Neutrophil (primary cell): ENCODE results near the gene TAOK3.
A peak's percentile ranks its signal among the peaks of the same experiment; 100 is the strongest.

ENCODE experiments used
- H3K27ac ChIP-seq: fragments of 200-600 bp; sonication (generic); 2 replicates; pipeline ENCODE4 v1.5.1; 2016; ENCODE audit warnings: mild to moderate bottlenecking, moderate library complexity
- H3K27me3 ChIP-seq: fragments of 200-600 bp; sonication (generic); 2 replicates; pipeline ENCODE4 v1.6.0; 2016; ENCODE audit warnings: mild to moderate bottlenecking
- H3K36me3 ChIP-seq: fragments of 200-600 bp; sonication (generic); 2 replicates; pipeline ENCODE4 v1.5.1; 2017
- H3K4me1 ChIP-seq, 2 experiments: fragments of 200-600 bp in 1 of 2; sonication (generic) in 1 of 2; 1 replicate in 1 of 2; 2 replicates in 1 of 2; pipeline versions ENCODE4 v1.5.1 to v1.6.1; 2013 to 2016; ENCODE audit warnings: low read depth in 1 of 2, low read length in 1 of 2, mild to moderate bottlenecking in 1 of 2, moderate library complexity in 1 of 2; ENCODE audit not compliant: control insufficient read depth in 1 of 2, insufficient read depth in 1 of 2
- H3K4me3 ChIP-seq, 2 experiments: fragments of 200-600 bp in 1 of 2; sonication (generic) in 1 of 2; 1 replicate in 1 of 2; 2 replicates in 1 of 2; pipeline ENCODE4 v1.5.1; 2013 to 2016; ENCODE audit warnings: low read depth in 1 of 2, low read length in 1 of 2, mild to moderate bottlenecking in 1 of 2, moderate library complexity in 1 of 2
- H3K9me3 ChIP-seq: fragments of 200-600 bp; sonication (generic); 2 replicates; pipeline ENCODE4 v1.5.1; 2016
- TF ChIP-seq, protein P1 (sequence below): fragments of 200-600 bp; sonication (generic); IDR thresholded peaks from 2 replicates; pipeline ENCODE4 v1.5.1; 2016; ENCODE audit warnings: antibody characterized with exemption

Gene TAOK3

DNA sequence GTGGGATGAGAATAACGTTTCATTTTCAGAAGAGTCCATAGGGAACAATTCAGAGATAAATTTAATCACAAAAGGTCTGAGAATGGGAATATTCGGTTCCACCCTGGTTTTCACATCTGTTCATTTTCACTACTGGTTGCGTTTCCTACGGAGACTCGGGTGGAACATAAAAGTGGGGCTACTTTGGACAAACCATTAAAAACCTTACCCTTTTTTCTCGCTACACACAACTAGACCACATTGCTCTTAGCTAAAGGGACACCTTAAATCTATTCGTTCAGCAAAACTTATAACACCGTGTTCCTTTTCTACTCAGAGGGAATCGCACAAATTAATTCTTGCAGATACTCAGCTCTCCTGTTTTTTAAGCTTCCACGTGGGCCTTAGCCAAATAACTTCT is 2.6 kb upstream of the TAOK3 start:
- H3K36me3 ChIP-seq = peaks cover 13% of the 10 kb centered on the region
- TF ChIP-seq, protein P1, sequence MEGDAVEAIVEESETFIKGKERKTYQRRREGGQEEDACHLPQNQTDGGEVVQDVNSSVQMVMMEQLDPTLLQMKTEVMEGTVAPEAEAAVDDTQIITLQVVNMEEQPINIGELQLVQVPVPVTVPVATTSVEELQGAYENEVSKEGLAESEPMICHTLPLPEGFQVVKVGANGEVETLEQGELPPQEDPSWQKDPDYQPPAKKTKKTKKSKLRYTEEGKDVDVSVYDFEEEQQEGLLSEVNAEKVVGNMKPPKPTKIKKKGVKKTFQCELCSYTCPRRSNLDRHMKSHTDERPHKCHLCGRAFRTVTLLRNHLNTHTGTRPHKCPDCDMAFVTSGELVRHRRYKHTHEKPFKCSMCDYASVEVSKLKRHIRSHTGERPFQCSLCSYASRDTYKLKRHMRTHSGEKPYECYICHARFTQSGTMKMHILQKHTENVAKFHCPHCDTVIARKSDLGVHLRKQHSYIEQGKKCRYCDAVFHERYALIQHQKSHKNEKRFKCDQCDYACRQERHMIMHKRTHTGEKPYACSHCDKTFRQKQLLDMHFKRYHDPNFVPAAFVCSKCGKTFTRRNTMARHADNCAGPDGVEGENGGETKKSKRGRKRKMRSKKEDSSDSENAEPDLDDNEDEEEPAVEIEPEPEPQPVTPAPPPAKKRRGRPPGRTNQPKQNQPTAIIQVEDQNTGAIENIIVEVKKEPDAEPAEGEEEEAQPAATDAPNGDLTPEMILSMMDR = no peak
- H3K9me3 ChIP-seq = no peaks in the 10 kb centered on the region
- no peaks in the 10 kb centered on the region for H3K27me3 ChIP-seq
- peaks cover 44% of the 10 kb centered on the region in 2 experiments for H3K4me1 ChIP-seq
- H3K27ac ChIP-seq = peak overlapping the region; percentile 90
- H3K4me3 ChIP-seq = no peak overlapping the region

DNA sequence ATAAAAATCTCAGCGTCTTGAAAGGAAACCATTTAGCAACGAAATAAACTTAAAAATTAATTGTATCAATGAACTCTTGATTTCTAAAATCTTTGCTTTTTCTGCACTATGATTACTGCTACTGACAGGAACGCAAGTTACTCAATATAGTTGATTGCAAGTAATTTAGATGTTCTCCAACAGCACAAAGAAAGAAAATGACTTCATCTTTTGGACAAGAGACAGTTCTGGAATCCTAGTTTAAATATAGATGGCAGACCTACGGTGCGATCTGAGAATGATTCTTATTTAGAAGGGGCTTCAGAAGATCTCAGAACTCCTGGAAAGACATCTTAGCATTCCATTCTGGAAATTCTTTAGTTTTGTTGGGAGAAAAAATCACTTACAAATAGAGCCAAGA is 2.2 kb upstream of the TAOK3 start:
- H3K27ac ChIP-seq = no peak overlapping the region
- no peaks in the 10 kb centered on the region for H3K27me3 ChIP-seq
- no peaks in the 10 kb centered on the region for H3K9me3 ChIP-seq
- TF ChIP-seq, protein P1 = no peak
- H3K4me3 ChIP-seq = no peak overlapping the region
- peaks cover 48% of the 10 kb centered on the region in 2 experiments for H3K4me1 ChIP-seq
- H3K36me3 ChIP-seq = peaks cover 9% of the 10 kb centered on the region

DNA sequence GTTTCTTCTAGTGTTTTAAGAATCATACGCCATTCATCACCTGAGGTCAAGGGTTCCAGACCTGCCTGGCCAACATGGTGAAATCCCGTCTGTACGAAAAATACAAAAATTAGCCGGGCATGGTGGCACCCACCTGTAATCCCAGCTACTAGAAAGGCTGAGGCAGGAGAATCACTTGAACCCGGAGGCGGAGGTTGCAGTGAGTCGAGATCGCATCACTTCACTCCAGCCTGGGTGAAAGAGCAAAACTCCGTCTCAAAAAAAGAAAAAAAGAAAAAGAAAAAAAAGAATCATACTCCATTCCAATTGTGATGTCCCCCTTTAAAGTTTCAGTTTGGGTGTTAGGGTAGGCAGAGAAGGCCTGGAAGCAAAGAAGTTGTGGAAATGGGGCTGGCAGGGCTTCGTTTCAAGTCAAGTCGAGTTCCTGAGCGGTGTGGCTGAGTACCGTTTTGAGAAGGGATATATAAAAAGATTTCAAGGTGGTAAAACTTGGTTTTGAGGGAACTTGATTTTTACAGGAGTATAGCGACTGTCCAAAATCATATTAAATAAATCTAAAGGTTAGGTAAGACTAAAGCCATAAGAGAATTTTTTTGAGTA is 1.5 kb upstream of the TAOK3 start:
- no peak overlapping the region for H3K4me3 ChIP-seq
- peaks cover 54 to 55% of the 10 kb centered on the region in 2 experiments for H3K4me1 ChIP-seq
- no peaks in the 10 kb centered on the region for H3K27me3 ChIP-seq
- peaks cover 2% of the 10 kb centered on the region for H3K36me3 ChIP-seq
- H3K27ac ChIP-seq = peak overlapping the region; percentile 98
- no peaks in the 10 kb centered on the region for H3K9me3 ChIP-seq
- TF ChIP-seq, protein P1 = no peak

DNA sequence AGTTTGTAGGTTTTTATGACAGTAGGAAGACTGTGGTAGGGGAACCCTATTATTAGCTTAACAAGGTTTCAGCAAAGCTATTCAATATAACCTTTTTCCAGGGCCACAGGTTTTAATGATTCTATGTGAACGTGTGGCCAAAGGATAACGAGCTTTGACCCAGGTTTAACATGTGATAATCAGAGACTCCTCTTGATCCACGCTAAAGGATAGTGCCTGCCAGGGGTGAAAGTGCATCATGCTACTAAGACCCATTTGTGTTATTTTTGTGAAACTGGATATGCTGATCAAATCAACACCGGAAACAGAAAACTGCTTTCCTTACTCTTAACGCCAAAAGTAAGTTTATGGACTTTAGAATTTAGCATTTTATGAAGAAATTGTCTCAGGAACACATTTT is 909 bp upstream of the TAOK3 start:
- TF ChIP-seq, protein P1 = no peak
- Histone ChIP-seq H3K4me1 (peaks cover 59 to 60% of the 10 kb centered on the region in 2 experiments), H3K36me3 (no peaks in the 10 kb centered on the region), H3K27me3 (no peaks in the 10 kb centered on the region), H3K4me3 (peak overlapping the region; percentile 60 to 83), H3K9me3 (no peaks in the 10 kb centered on the region), H3K27ac (peak overlapping the region; percentile 98)

DNA sequence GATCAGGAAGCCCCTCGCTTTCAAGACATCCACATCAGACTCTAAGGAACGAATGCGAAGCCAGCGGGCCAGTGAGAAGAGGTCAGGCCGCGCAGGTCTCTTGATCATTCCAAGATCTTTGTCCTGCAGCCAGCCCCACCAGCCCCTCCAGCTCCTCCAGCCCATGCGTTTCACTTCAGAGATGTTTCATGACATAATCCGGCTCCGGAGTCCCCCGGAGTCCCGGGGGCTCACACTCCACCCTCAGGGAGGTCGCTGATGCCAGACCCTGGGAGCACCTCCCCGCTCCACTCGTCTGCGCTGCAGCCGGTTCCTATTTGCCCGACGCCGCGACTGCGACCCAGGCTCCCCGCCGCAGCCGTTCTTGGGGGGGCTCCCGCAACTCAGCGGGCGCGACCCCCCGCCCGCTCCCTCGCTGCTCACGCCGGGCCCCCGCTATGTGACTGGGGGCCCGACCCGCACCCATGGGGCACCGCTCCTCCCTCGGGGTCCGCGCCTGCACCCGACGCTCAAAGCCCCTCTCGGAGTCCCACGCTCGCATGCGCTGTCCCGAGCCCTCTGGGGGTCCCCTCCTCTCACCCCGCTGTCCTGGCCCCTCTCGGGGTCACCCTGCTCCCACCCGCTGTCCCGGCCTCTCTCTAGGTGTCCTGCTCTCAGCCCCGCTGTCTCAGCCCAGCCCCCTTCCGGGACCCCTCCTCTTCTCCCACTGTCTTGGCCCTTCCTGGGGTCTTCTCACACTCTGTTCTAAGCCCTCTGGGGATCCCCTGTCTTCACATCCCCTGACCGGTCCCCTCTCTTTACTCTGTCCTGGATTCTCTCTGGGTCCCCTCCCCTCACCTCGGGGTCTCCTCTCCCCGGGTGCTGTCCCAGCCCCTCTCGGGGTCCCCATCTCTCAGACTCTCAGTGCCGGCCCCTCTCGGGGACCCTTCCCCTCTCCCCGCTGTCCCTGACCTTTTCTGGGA is 1.1 kb downstream of the TAOK3 start:
- TF ChIP-seq, protein P1 = no peak
- H3K4me3 ChIP-seq = peak overlapping the region; percentile 79 to 83
- no peaks in the 10 kb centered on the region for H3K9me3 ChIP-seq
- H3K4me1 ChIP-seq = peaks cover 47% of the 10 kb centered on the region in 2 experiments
- H3K27me3 ChIP-seq = no peaks in the 10 kb centered on the region
- H3K27ac ChIP-seq = peak overlapping the region; percentile 98
- H3K36me3 ChIP-seq = no peaks in the 10 kb centered on the region
